ENCODE results near the gene GGT6.
"Not testable (repeated sequence)": the region's sequence is repeated elsewhere in the genome, so short reads cannot be mapped to it uniquely, and the experiment has no call there.

GGT6 gene

GRCh38 chr17:4607773-4608187 lies 47.4 kb upstream of the GGT6 start:
- no peak for ATAC-seq
- TF ChIP-seq ESRRG (CRISPR knock-in tag; IDR thresholded peaks at IDR 0.05): no peak
- no peak for TF ChIP-seq GLIS3 (CRISPR knock-in tag; IDR thresholded peaks at IDR 0.05)
- TF ChIP-seq ZC3H10 (CRISPR knock-in tag; IDR thresholded peaks at IDR 0.05): no peak
- TF ChIP-seq ZFP3 (CRISPR knock-in tag; IDR thresholded peaks at IDR 0.05): no peak
- TF ChIP-seq TSHZ2 (CRISPR knock-in tag; IDR thresholded peaks at IDR 0.05): no peak
- no peak for TF ChIP-seq ZNF8 (CRISPR knock-in tag; IDR thresholded peaks at IDR 0.05)
- TF ChIP-seq RARB (CRISPR knock-in tag; IDR thresholded peaks at IDR 0.05): no peak
- no peak for TF ChIP-seq OSR1 (CRISPR knock-in tag; IDR thresholded peaks at IDR 0.05)
- TF ChIP-seq BACH2 (CRISPR knock-in tag; IDR thresholded peaks at IDR 0.05; ENCODE audit: borderline replicate concordance): no peak
- no peak for TF ChIP-seq CSRNP3 (CRISPR knock-in tag; IDR thresholded peaks at IDR 0.05)
- TF ChIP-seq SNAI2 (CRISPR knock-in tag; IDR thresholded peaks at IDR 0.05): no peak
- no peak for TF ChIP-seq TCF4 (CRISPR knock-in tag; IDR thresholded peaks at IDR 0.05; ENCODE audit: borderline replicate concordance)
- TF ChIP-seq PATZ1 (CRISPR knock-in tag; IDR thresholded peaks at IDR 0.05; ENCODE audit: borderline replicate concordance): no peak
- no peak for TF ChIP-seq PPARA (CRISPR knock-in tag; IDR thresholded peaks at IDR 0.05; ENCODE audit: borderline replicate concordance)
- TF ChIP-seq TOX (CRISPR knock-in tag; IDR thresholded peaks at IDR 0.05; ENCODE audit: borderline replicate concordance): no peak
- no peak for TF ChIP-seq ZNF70 (CRISPR knock-in tag; IDR thresholded peaks at IDR 0.05)
- TF ChIP-seq ISL1 (CRISPR knock-in tag; IDR thresholded peaks at IDR 0.05): no peak
- TF ChIP-seq POU6F1 (CRISPR knock-in tag; IDR thresholded peaks at IDR 0.05; ENCODE audit: borderline replicate concordance, low read depth): no peak
- TF ChIP-seq CREB5 (CRISPR knock-in tag; IDR thresholded peaks at IDR 0.05; ENCODE audit: low read depth): no peak

- no peak for TF ChIP-seq PPARA (CRISPR knock-in tag; IDR thresholded peaks at IDR 0.05; ENCODE audit: borderline replicate concordance)
- no peak for ATAC-seq
These were observed 46.9 kb upstream of the GGT6 start for GRCh38 chr17:4607261-4607741.

- no peak for TF ChIP-seq CSRNP3 (CRISPR knock-in tag; IDR thresholded peaks at IDR 0.05)
- no peak for ATAC-seq
These were observed 45.4 kb upstream of the GGT6 start for GRCh38 chr17:4605826-4606225.

- not testable (repeated sequence) for ATAC-seq
These were observed 44.4 kb upstream of the GGT6 start for GRCh38 chr17:4604736-4605135.

Data from SK-N-SH treated with all-trans-retinoic acid at 6 μM for 48 hours (cell line).